HG03097 (cell line): ENCODE results near the gene ZNF853.
A peak's percentile ranks its signal among the peaks of the same experiment; 100 is the strongest.
"Not testable (repeated sequence)": the region's sequence is repeated elsewhere in the genome, so short reads cannot be mapped to it uniquely, and the experiment has no call there.

Source experiments
- ATAC-seq: cut with Tn5 transposase; IDR thresholded peaks from one replicate; pipeline ENCODE4 v1.9.1; 2021; ENCODE audit not compliant: unreplicated experiment, low FRiP score

The ZNF853 gene

DNA sequence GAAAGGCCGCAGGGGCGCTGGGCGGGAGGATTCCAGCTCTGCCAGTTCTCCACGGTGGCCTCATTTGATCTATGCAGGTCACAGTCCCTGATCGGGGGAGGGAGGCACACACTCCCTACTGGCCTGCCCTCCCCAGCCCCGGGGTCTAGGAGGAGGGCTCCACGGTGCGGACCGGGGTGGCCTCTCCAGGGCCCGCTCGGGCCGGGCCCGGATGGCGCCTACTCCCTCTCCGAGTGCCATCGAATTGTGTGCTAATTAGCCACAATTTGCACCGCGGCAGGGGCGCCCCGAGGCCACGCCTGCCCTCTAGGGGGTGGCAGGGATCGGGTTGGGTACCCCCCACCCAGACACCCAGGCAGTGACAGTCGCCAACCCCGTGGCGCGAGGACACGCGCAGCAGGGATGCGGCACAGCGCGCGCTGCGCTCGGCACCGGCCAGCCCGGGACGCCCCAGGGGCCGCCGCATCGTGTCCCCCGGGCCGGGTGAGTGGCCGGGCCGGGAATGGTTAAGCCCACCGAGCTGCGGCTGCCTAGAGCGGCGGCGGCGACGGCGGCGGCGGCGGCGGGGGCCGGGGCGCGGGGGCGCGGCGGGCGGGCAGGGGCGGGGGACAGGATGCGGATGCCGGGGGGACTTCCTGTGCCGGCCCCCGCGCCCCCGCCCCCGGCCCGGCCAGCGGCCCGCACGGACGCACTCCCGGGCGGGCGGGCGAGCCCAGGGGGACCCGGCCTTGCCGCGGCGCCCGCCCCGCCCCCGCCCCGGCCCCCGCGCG, at the start of gene ZNF853:
TSS of gene ZNF853 (plus strand) at position 658 of the 770 bp plus-strand sequence. CDS start 565 bp downstream, outside the sequence.
- ATAC-seq = no peak

DNA sequence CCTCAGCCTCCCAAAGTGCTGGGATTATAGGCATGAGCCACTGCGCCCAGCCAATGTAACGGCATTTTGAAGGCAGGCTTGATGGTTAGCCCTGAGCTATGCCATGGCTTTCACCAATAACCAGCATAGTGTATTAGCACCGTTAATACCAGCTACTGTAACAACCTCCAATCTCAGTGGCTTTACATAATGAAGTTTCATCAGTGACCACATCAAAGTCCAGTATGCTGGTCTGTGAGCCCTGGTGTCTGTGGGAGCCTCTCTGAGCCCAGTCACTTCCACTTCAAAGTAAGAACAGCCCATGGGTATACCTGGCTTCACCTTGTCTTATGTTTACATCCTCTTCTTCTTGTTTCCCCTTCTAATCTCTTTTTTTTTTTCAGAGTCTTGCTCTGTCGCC, 49.8 kb upstream of the ZNF853 start:
- no peak for ATAC-seq

GRCh38 chr7:6567886-6568285, 47.5 kb upstream of the ZNF853 start:
- no peak for ATAC-seq

GRCh38 chr7:6571160-6571779, 44.1 kb upstream of the ZNF853 start:
- no peak for ATAC-seq

DNA sequence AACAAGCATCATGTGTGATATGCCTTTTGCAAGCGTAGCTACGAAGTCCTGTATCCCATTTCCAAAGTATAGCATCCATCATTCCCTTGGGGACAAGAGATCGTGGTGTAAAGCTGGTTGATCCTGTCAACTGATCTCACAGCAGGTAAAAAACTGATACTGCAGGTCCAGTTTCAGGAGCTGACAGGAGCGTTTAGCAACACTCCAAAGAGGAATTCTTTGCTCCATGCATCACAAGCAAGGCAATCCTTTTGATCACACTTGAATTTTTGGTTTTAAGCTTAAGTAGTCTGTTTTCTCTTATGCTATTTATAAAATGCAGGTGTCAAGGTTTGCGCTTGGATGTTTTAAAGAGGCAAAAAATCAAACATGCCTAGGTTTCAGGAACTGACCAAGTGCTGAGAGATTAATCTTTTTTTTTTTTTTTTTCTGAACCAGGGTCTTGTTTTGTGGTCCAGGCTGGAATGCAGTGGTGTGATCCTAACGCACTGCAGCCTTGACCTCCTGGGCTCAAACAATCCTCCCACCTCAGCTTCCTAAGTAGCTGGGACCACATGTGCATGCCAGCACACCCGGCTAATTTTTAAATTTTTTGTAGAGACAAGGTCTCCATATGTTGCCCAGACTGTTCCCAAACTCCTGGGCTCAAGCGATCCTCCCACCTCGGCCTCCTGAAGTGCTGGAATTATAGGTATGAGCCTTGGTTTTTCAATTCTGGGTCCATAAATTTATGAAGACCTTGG, 40.0 kb upstream of the ZNF853 start:
- no peak for ATAC-seq

DNA sequence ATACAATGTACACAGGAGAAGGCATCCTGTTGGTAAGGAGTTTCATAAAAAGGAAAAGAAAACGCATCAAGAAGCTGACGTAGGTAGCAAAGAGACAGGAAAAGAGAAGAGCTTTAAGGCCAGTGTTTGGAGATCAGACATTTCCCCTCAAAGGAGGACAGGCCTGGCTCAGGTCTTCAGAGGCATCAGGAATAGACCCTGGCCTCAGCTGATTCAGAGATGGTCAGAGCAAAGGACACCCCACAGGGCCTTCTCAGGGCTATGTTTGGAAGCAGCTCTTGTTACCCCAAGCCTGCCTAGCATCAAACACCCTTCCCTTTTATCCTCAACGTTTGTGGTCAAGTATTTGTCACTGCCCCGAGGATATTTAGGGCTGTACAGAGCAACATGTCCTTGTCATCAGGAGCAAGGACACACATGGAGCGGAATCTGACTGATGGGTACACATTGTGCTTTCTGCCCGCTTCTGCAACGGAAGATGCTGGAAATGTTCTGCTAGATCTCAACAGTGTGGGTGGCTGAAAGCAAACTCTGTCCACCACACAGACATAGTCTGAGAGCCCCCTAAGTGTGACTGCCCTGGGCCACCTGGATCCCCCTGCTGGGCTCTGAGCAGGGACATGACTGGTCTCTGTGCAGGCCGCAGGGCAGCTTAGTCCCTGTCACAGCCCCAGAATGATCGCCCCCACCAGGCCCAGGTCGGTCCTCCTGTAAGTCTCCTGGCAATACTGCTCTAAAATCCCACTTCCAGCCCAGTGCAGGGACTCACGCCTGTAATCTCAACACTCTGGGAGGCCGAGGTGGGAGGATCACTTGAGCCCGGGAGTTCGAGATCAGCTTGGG, 39.2 kb upstream of the ZNF853 start:
- ATAC-seq = no peak

DNA sequence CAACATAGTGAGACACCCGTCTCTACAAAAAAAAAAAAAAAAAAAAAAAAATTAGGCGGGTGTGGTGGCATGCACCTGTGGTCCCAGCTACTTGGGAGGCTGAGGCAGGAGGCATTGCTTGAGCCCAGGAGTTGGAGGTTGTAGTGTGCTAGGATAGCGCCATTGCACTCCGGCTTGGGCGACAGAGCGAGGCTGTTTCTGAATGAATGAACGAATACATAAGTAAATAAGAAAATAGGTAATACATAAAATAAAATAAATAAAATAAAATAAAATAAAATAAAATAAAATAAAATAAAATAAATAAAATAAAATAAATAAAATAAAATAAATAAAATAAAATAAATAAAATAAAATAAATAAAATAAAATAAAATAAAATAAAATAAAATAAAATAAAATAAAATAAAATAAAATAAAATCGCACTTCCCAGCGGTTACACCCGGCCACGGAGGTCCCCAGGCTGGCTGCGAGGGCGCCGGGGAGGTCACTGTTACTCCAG, 38.5 kb upstream of the ZNF853 start:
- not testable (repeated sequence) for ATAC-seq

GRCh38 chr7:6577369-6578113, 37.9 kb upstream of the ZNF853 start, which contains the start of gene ZDHHC4:
Gene ZDHHC4 (plus strand): TSS chr7:6577454. CDS start chr7:6580562, 3,108 bp downstream.
- peak; percentile 93 for ATAC-seq

GRCh38 chr7:6578114-6579084, 37.0 kb upstream of the ZNF853 start:
- no peak for ATAC-seq

GRCh38 chr7:6579446-6579845, 36.0 kb upstream of the ZNF853 start:
- ATAC-seq = no peak

DNA sequence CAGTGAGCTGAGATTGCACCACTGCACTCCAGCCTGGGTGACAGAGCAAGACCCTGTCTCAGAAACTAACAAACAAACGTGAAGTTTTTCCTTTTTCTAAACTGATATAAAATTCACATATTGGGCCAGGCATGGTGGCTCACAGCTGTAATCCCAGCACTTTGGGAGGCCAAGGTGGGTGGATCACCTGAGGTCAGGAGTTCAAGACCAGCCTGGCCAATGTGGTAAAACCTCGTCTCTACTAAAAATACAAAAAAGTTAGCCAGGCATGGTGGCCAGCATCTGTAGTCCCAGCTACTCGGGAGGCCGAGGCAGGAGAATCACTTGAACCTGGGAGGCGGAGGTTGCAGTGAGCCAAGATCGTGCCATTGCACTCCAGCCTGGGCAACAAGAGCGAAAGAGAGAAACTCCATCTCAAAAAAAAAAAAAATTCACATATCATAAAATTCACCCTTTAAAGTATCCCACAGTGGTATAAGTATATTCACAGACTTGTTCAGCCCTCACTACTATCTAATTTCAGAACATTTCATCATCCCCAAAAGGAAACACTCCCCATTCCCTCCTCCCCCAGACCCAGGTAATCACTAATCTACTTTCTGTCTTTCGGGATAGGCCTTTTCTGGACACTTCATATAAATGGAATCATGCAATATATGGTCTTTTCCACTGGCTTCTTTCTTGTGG, 29.5 kb upstream of the ZNF853 start:
- not testable (repeated sequence) for ATAC-seq

GRCh38 chr7:6588566-6588965, 26.8 kb upstream of the ZNF853 start:
- ATAC-seq = no peak

GRCh38 chr7:6589151-6589828, 26.1 kb upstream of the ZNF853 start:
- no peak for ATAC-seq

- peak; percentile 83 for ATAC-seq
Measured at GRCh38 chr7:6589829-6590644, 25.4 kb upstream of the ZNF853 start, which contains the start of gene INTS15. Gene INTS15 (plus strand): TSS chr7:6590021. CDS start chr7:6590284, 263 bp downstream.

GRCh38 chr7:6590645-6591110, 24.7 kb upstream of the ZNF853 start:
- ATAC-seq = peak; percentile 10

DNA sequence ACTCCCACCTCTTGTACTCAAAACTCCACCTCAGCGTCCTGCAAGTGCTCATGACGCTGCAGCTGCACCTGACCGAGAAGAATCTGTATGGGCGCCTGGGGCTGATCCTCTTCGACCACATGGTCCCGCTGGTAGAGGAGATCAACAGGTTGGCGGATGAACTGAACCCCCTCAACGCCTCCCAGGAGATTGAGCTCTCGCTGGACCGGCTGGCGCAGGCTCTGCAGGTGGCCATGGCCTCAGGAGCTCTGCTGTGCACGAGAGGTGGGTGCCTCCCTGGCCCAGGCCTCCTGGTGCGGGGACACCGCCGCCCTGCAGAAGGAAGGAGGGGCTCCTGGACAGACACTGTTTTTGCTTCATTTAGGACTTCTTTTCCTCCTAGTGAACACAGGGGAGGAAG, 15.3 kb upstream of the ZNF853 start:
- ATAC-seq = no peak
